WTC11 (cell line): ENCODE measurements around the gene RIPOR3. TPM values are rescaled to one million over a fixed set of nuclear protein-coding genes. Genes with fewer than 3 reads are reported as not detected.

ENCODE experiments used
- ATAC-seq: fragments of 200-7000 bp; cut with Tn5 transposase; 2 replicates; pipeline ENCODE4 v1.10.0; 2021; ENCODE audit warnings: mild to moderate bottlenecking, moderate library complexity
- CTCF ChIA-PET: fragments of 300-600 bp; sonication (Branson Sonifier 250); formaldehyde crosslinking; loops from one replicate; lab custom pipeline; 2021; ENCODE audit warnings: antibody characterized with exemption; lab: Charles Lee
- POLR2A ChIA-PET: fragments of 350-600 bp; sonication (Branson Sonifier 250); formaldehyde crosslinking; loops from one replicate; lab custom pipeline; 2021; ENCODE audit warnings: antibody characterized with exemption; lab: Charles Lee
- DNase-seq: peaks from one replicate; pipeline ENCODE4 v3.0.0; 2021; ENCODE audit warnings: low spot score
- H3K27ac Mint-ChIP-seq: 2 replicates; pipeline ENCODE4 v1.8.0; 2021; ENCODE audit warnings: mixed read lengths
- H3K27me3 Mint-ChIP-seq: 2 replicates; pipeline ENCODE4 v1.8.0; 2021; ENCODE audit warnings: low read depth, mild to moderate bottlenecking, moderate library complexity, mixed read lengths
- H3K36me3 Mint-ChIP-seq: 2 replicates; pipeline ENCODE4 v1.8.0; 2021; ENCODE audit warnings: mixed read lengths
- H3K4me1 Mint-ChIP-seq: 2 replicates; pipeline ENCODE4 v1.8.0; 2022; ENCODE audit warnings: mixed read lengths
- H3K4me3 Mint-ChIP-seq: 2 replicates; pipeline ENCODE4 v1.8.0; 2021; ENCODE audit warnings: mild to moderate bottlenecking, moderate library complexity, mixed read lengths
- H3K9me3 Mint-ChIP-seq: 2 replicates; pipeline ENCODE4 v1.8.0; 2021; ENCODE audit warnings: mixed read lengths
- ATF1 ChIP-seq: sonication (generic); formaldehyde crosslinking; IDR thresholded peaks from 2 replicates; pipeline ENCODE4 v1.8.1; 2023; ENCODE audit warnings: mild to moderate bottlenecking, moderate library complexity, missing genetic modification reagents
- CREM ChIP-seq: sonication (generic); formaldehyde crosslinking; IDR thresholded peaks from 2 replicates; pipeline ENCODE4 v1.8.1; 2022; ENCODE audit warnings: mild to moderate bottlenecking, missing genetic modification reagents, moderate library complexity
- EMX1 ChIP-seq: fragments of 250-450 bp; sonication (Bioruptor Pico); IDR thresholded peaks from 2 replicates; pipeline ENCODE4 v1.8.0; 2021; ENCODE audit warnings: mild to moderate bottlenecking
- ETV6 ChIP-seq: sonication (generic); formaldehyde crosslinking; IDR thresholded peaks from 2 replicates; pipeline ENCODE4 v1.8.1; 2022; ENCODE audit warnings: mild to moderate bottlenecking, missing genetic modification reagents
- FOXK1 ChIP-seq: sonication (generic); formaldehyde crosslinking; IDR thresholded peaks from 2 replicates; pipeline ENCODE4 v1.8.0; 2022; ENCODE audit warnings: mild to moderate bottlenecking, moderate library complexity, missing genetic modification reagents
- GRHL2 ChIP-seq: fragments of 250-450 bp; sonication (Bioruptor Pico); IDR thresholded peaks from 2 replicates; pipeline ENCODE4 v1.8.0; 2022; ENCODE audit warnings: mild to moderate bottlenecking, moderate library complexity; ENCODE audit not compliant: insufficient replicate concordance, severe bottlenecking
- GTF2I ChIP-seq: fragments of 250-450 bp; sonication (Bioruptor Pico); conservative IDR thresholded peaks from 2 replicates; pipeline ENCODE4 v1.4.0; 2021; ENCODE audit warnings: mild to moderate bottlenecking
- IRF2 ChIP-seq: sonication (generic); formaldehyde crosslinking; IDR thresholded peaks from 2 replicates; pipeline ENCODE4 v1.8.0; 2022; ENCODE audit warnings: low read depth, missing genetic modification reagents, borderline replicate concordance
- JAZF1 ChIP-seq: fragments of 250-450 bp; sonication (Bioruptor Pico); IDR thresholded peaks from 2 replicates; pipeline ENCODE4 v1.9.0; 2021; ENCODE audit warnings: moderate library complexity, mild to moderate bottlenecking, inconsistent platforms
- NR2C2 ChIP-seq: sonication (generic); formaldehyde crosslinking; IDR thresholded peaks from 2 replicates; pipeline ENCODE4 v1.8.0; 2022; ENCODE audit warnings: mild to moderate bottlenecking, missing genetic modification reagents
- OVOL2 ChIP-seq: fragments of 250-450 bp; sonication (Bioruptor Pico); IDR thresholded peaks from 2 replicates; pipeline ENCODE4 v1.9.0; 2021; ENCODE audit warnings: mild to moderate bottlenecking, borderline replicate concordance
- RORB ChIP-seq: fragments of 250-450 bp; sonication (Bioruptor Pico); IDR thresholded peaks from 2 replicates; pipeline ENCODE4 v1.9.0; 2021; ENCODE audit warnings: mild to moderate bottlenecking
- SOX15 ChIP-seq: fragments of 250-450 bp; sonication (Bioruptor Pico); IDR thresholded peaks from 2 replicates; pipeline ENCODE4 v1.9.0; 2021; ENCODE audit warnings: mild to moderate bottlenecking
- TP53 ChIP-seq: sonication (generic); formaldehyde crosslinking; IDR thresholded peaks from 2 replicates; pipeline ENCODE4 v1.8.1; 2023; ENCODE audit warnings: mild to moderate bottlenecking, missing genetic modification reagents
- USF2 ChIP-seq: sonication (generic); formaldehyde crosslinking; IDR thresholded peaks from 2 replicates; pipeline ENCODE4 v1.8.1; 2023; ENCODE audit warnings: mild to moderate bottlenecking, missing genetic modification reagents, moderate library complexity
- ZNF219 ChIP-seq: sonication (generic); formaldehyde crosslinking; IDR thresholded peaks from 2 replicates; pipeline ENCODE4 v1.8.0; 2023; ENCODE audit warnings: missing genetic modification reagents, mild to moderate bottlenecking, borderline replicate concordance
- ZNF396 ChIP-seq: fragments of 250-450 bp; sonication (Bioruptor Pico); IDR thresholded peaks from 2 replicates; pipeline ENCODE4 v1.8.0; 2021; ENCODE audit warnings: mild to moderate bottlenecking, moderate library complexity, borderline replicate concordance
- ZNF671 ChIP-seq: fragments of 250-450 bp; sonication (Bioruptor Pico); IDR thresholded peaks from 2 replicates; pipeline ENCODE4 v1.8.0; 2021; ENCODE audit warnings: mild to moderate bottlenecking
- total RNA-seq: library from RNA; stranded (reverse); gene quantifications from 3 replicates; pipeline ENCODE4 v1.2.3, GENCODE V29; 2021
- TF ChIP-seq, protein P1 (sequence below): sonication (generic); formaldehyde crosslinking; IDR thresholded peaks from 2 replicates; pipeline ENCODE4 v1.8.0; 2022; ENCODE audit warnings: mild to moderate bottlenecking, missing genetic modification reagents
- TF ChIP-seq, protein P2 (sequence below): sonication (generic); formaldehyde crosslinking; IDR thresholded peaks from 2 replicates; pipeline ENCODE4 v1.8.0; 2022; ENCODE audit warnings: missing genetic modification reagents
- TF ChIP-seq, protein P3 (sequence below): sonication (generic); formaldehyde crosslinking; IDR thresholded peaks from 2 replicates; pipeline ENCODE4 v1.8.0; 2023; ENCODE audit warnings: mild to moderate bottlenecking, missing genetic modification reagents
- TF ChIP-seq, protein P4 (sequence below): sonication (generic); formaldehyde crosslinking; IDR thresholded peaks from 2 replicates; pipeline ENCODE4 v1.8.1; 2023; ENCODE audit warnings: mild to moderate bottlenecking, missing genetic modification reagents
- TF ChIP-seq, protein P5 (sequence below): sonication (generic); formaldehyde crosslinking; IDR thresholded peaks from 2 replicates; pipeline ENCODE4 v1.8.1; 2022; ENCODE audit warnings: missing genetic modification reagents, borderline replicate concordance
- TF ChIP-seq, protein P6 (sequence below): fragments of 250-450 bp; sonication (Bioruptor Pico); IDR thresholded peaks from 2 replicates; pipeline ENCODE4 v1.9.0; 2021; ENCODE audit warnings: moderate library complexity, mild to moderate bottlenecking, inconsistent platforms, borderline replicate concordance

RIPOR3 gene
- total RNA-seq, 1 experiment from 2014 or later = 6.5 TPM

GRCh38 chr20:50723672-50724071, 32.3 kb upstream of the RIPOR3 start:
- ChIA-PET CTCF (interaction anchor here (2.0 to 2.8 kb wide), 3 partner anchors 64 to 98 kb away, joined by 4 to 10 read pairs (median 7); partner anchors contain the start of gene BCAS4), POLR2A (interaction anchor here (0.7 kb wide), 1 partner anchor 78 kb away, joined by 3 read pairs; no protein-coding TSS in a partner anchor)
- no peak for ATAC-seq
- H3K27ac Mint-ChIP-seq = no peak overlapping the region
- no peaks in the 10 kb centered on the region for H3K9me3 Mint-ChIP-seq
- H3K36me3 Mint-ChIP-seq = no peaks in the 10 kb centered on the region
- H3K27me3 Mint-ChIP-seq = no peaks in the 10 kb centered on the region
- no peak for DNase-seq
- TF ChIP-seq RORB (CRISPR knock-in tag) (no peak), IRF2 (CRISPR knock-in tag) (no peak), NR2C2 (no peak), OVOL2 (CRISPR knock-in tag) (no peak), ZNF219 (CRISPR knock-in tag) (no peak), EMX1 (no peak), GRHL2 (CRISPR knock-in tag) (no peak), GTF2I (no peak), ZNF671 (CRISPR knock-in tag) (no peak)
- TF ChIP-seq, protein P1, sequence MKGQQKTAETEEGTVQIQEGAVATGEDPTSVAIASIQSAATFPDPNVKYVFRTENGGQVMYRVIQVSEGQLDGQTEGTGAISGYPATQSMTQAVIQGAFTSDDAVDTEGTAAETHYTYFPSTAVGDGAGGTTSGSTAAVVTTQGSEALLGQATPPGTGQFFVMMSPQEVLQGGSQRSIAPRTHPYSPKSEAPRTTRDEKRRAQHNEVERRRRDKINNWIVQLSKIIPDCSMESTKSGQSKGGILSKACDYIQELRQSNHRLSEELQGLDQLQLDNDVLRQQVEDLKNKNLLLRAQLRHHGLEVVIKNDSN (CRISPR knock-in tag) = no peak
- TF ChIP-seq, protein P2, sequence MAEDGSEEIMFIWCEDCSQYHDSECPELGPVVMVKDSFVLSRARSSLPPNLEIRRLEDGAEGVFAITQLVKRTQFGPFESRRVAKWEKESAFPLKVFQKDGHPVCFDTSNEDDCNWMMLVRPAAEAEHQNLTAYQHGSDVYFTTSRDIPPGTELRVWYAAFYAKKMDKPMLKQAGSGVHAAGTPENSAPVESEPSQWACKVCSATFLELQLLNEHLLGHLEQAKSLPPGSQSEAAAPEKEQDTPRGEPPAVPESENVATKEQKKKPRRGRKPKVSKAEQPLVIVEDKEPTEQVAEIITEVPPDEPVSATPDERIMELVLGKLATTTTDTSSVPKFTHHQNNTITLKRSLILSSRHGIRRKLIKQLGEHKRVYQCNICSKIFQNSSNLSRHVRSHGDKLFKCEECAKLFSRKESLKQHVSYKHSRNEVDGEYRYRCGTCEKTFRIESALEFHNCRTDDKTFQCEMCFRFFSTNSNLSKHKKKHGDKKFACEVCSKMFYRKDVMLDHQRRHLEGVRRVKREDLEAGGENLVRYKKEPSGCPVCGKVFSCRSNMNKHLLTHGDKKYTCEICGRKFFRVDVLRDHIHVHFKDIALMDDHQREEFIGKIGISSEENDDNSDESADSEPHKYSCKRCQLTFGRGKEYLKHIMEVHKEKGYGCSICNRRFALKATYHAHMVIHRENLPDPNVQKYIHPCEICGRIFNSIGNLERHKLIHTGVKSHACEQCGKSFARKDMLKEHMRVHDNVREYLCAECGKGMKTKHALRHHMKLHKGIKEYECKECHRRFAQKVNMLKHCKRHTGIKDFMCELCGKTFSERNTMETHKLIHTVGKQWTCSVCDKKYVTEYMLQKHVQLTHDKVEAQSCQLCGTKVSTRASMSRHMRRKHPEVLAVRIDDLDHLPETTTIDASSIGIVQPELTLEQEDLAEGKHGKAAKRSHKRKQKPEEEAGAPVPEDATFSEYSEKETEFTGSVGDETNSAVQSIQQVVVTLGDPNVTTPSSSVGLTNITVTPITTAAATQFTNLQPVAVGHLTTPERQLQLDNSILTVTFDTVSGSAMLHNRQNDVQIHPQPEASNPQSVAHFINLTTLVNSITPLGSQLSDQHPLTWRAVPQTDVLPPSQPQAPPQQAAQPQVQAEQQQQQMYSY = no peak
- TF ChIP-seq, protein P3, sequence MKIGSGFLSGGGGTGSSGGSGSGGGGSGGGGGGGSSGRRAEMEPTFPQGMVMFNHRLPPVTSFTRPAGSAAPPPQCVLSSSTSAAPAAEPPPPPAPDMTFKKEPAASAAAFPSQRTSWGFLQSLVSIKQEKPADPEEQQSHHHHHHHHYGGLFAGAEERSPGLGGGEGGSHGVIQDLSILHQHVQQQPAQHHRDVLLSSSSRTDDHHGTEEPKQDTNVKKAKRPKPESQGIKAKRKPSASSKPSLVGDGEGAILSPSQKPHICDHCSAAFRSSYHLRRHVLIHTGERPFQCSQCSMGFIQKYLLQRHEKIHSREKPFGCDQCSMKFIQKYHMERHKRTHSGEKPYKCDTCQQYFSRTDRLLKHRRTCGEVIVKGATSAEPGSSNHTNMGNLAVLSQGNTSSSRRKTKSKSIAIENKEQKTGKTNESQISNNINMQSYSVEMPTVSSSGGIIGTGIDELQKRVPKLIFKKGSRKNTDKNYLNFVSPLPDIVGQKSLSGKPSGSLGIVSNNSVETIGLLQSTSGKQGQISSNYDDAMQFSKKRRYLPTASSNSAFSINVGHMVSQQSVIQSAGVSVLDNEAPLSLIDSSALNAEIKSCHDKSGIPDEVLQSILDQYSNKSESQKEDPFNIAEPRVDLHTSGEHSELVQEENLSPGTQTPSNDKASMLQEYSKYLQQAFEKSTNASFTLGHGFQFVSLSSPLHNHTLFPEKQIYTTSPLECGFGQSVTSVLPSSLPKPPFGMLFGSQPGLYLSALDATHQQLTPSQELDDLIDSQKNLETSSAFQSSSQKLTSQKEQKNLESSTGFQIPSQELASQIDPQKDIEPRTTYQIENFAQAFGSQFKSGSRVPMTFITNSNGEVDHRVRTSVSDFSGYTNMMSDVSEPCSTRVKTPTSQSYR (CRISPR knock-in tag) = no peak
- TF ChIP-seq, all 79 proteins: peak for 0
- no peak overlapping the region for H3K4me3 Mint-ChIP-seq
- H3K4me1 Mint-ChIP-seq = peaks cover 4% of the 10 kb centered on the region

DNA sequence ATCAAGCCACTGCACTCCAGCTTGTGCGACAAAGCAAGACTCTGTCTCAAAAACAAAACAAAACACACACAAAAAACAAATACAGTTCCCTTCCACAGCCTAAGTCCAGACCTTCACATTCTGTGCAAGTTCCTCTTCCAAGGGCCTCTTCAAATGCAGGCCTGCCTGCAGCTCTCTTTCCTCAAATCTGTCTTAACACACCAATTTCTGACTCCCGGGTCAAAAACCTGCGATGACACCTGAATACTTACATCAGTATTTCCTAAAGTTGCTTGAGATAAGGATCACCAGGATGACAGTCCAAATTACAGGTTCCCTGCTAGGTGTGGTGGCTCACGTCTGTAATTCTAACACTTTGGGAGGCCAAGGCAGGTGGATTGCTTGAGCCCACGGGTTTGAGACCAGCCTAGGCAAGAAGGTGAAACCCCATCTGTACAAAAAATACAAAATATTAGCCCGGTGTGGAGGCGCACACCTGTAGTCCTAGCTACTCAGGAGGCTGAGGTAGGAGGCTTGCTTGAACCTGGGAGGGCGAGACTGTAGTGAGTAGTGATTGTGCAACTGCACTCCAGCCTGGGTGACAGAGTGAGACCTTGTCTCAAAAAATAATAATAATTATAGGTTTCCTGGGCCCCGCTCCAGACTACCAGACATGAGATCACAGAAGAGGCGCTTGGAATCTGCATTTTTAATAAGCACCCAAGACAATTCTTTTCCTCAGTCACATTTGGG, 31.2 kb upstream of the RIPOR3 start:
- peaks cover 13% of the 10 kb centered on the region for H3K4me1 Mint-ChIP-seq
- no peaks in the 10 kb centered on the region for H3K9me3 Mint-ChIP-seq
- POLR2A ChIA-PET = interaction anchor here (0.7 kb wide), 1 partner anchor 77 kb away, joined by 3 read pairs; no protein-coding TSS in a partner anchor
- CTCF ChIA-PET = interaction anchor here (1.9 kb wide), 2 partner anchors 27 to 59 kb away, joined by 4 to 5 read pairs; no protein-coding TSS in a partner anchor
- DNase-seq = no peak
- H3K4me3 Mint-ChIP-seq = no peak overlapping the region
- no peaks in the 10 kb centered on the region for H3K36me3 Mint-ChIP-seq
- ATAC-seq = no peak
- H3K27me3 Mint-ChIP-seq = no peaks in the 10 kb centered on the region
- peak overlapping the region; percentile 54; the same call in 1 of the 2 replicates for H3K27ac Mint-ChIP-seq
- no peak for TF ChIP-seq TP53 (CRISPR knock-in tag)
- no peak for TF ChIP-seq ETV6 (CRISPR knock-in tag)
- no peak for TF ChIP-seq ZNF396 (CRISPR knock-in tag)
- TF ChIP-seq, protein P4, sequence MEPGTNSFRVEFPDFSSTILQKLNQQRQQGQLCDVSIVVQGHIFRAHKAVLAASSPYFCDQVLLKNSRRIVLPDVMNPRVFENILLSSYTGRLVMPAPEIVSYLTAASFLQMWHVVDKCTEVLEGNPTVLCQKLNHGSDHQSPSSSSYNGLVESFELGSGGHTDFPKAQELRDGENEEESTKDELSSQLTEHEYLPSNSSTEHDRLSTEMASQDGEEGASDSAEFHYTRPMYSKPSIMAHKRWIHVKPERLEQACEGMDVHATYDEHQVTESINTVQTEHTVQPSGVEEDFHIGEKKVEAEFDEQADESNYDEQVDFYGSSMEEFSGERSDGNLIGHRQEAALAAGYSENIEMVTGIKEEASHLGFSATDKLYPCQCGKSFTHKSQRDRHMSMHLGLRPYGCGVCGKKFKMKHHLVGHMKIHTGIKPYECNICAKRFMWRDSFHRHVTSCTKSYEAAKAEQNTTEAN (CRISPR knock-in tag) = no peak
- no peak for TF ChIP-seq USF2 (CRISPR knock-in tag)
- TF ChIP-seq, protein P5, sequence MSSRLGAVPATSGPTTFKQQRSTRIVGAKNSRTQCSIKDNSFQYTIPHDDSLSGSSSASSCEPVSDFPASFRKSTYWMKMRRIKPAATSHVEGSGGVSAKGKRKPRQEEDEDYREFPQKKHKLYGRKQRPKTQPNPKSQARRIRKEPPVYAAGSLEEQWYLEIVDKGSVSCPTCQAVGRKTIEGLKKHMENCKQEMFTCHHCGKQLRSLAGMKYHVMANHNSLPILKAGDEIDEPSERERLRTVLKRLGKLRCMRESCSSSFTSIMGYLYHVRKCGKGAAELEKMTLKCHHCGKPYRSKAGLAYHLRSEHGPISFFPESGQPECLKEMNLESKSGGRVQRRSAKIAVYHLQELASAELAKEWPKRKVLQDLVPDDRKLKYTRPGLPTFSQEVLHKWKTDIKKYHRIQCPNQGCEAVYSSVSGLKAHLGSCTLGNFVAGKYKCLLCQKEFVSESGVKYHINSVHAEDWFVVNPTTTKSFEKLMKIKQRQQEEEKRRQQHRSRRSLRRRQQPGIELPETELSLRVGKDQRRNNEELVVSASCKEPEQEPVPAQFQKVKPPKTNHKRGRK = no peak
- no peak for TF ChIP-seq ATF1 (CRISPR knock-in tag)
- TF ChIP-seq, protein P6, sequence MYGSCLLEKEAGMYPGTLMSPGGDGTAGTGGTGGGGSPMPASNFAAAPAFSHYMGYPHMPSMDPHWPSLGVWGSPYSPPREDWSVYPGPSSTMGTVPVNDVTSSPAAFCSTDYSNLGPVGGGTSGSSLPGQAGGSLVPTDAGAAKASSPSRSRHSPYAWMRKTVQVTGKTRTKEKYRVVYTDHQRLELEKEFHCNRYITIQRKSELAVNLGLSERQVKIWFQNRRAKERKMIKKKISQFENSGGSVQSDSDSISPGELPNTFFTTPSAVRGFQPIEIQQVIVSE (CRISPR knock-in tag) = no peak
- no peak for TF ChIP-seq OVOL2 (CRISPR knock-in tag)
- no peak for TF ChIP-seq CREM (CRISPR knock-in tag)
- no peak for TF ChIP-seq FOXK1 (CRISPR knock-in tag)
- TF ChIP-seq JAZF1 (CRISPR knock-in tag) = no peak
- no peak for TF ChIP-seq SOX15 (CRISPR knock-in tag)
